ENCODE data around the gene SEMA6B. TPM values are rescaled to one million over a fixed set of nuclear protein-coding genes. Genes with fewer than 3 reads are reported as not detected.

SEMA6B gene
- total and polyA plus RNA-seq, 2 of the 4 experiments (the other 2 are of a cell fraction) = 0.18 to 0.72 TPM

GRCh38 chr19:4550018-4550417 is 9.5 kb downstream of the SEMA6B start:
- Histone ChIP-seq H3K9ac (ENCODE audit: low read depth, low read length) (no peak overlapping the region), H2AFZ (replicated peaks; ENCODE audit: low read length, poor library complexity) (peak overlapping the region; percentile 32), H2BK15ac (ENCODE audit: low read depth, low read length) (no peak overlapping the region), H2AK9ac (replicated peaks; ENCODE audit: low read depth, low read length, poor library complexity) (no peak overlapping the region), H3K4me2 (ENCODE audit: low read depth, low read length) (no peak overlapping the region), H3K4me1 (ENCODE audit: control insufficient read depth, insufficient read depth, low read length) (no peaks in the 10 kb centered on the region), H3K4ac (ENCODE audit: low read depth, low read length) (no peak overlapping the region), H4K5ac (ENCODE audit: low read depth, low read length) (no peak overlapping the region), H4K91ac (ENCODE audit: insufficient read depth, low read depth, low read length) (no peak overlapping the region), H3K27me3 (ENCODE audit: control insufficient read depth, insufficient read depth, low read length) (peaks cover 2% of the 10 kb centered on the region; the same call in 1 of the 2 replicates), H3K23ac (ENCODE audit: low read depth, low read length) (no peak overlapping the region), H4K8ac (ENCODE audit: low read depth in 2 of 2, low read length in 2 of 2) (no peak overlapping the region), H3K14ac (replicated peaks; ENCODE audit: low read depth, low read length) (no peak overlapping the region), H3K79me1 (ENCODE audit: low read depth in 1 of 2, low read length in 2 of 2) (no peaks in the 10 kb centered on the region), H2BK20ac (ENCODE audit: low read depth, low read length) (no peak overlapping the region), H2AK5ac (ENCODE audit: low read depth, low read length) (no peak overlapping the region), H3K27ac (ENCODE audit: insufficient read depth, low read length) (no peak overlapping the region), H3K36me3 (ENCODE audit: control insufficient read depth, insufficient read depth, low read length) (no peaks in the 10 kb centered on the region), H3K9me1 (ENCODE audit: insufficient read depth, low read length) (no peaks in the 10 kb centered on the region), H3K56ac (ENCODE audit: extremely low read depth, insufficient read depth, low read length) (no peak overlapping the region), H3K4me3 (ENCODE audit: insufficient read depth, low read depth, low read length) (no peak overlapping the region), H4K20me1 (ENCODE audit: insufficient read depth, low read length) (no peaks in the 10 kb centered on the region), H2BK5ac (ENCODE audit: low read depth, low read length, poor library complexity, severe bottlenecking) (no peak overlapping the region), H2BK120ac (ENCODE audit: low read depth, low read length) (no peak overlapping the region), H3K18ac (ENCODE audit: low read depth, low read length) (no peak overlapping the region), H3K9me3 (ENCODE audit: control insufficient read depth, insufficient read depth, low read length) (no peaks in the 10 kb centered on the region)
- 84% methylated on average over 7 of the region's 18 CpGs; no CpG with 5 or more reads in 1 of the 2 experiments for WGBS, 2 experiments (ENCODE audit: extremely low coverage in 2 of 2, insufficient read length in 1 of 2)
- dilution Hi-C loops (cut with HindIII; ENCODE audit: low sequenced_read_pairs, unreplicated experiment) (no loop called here), intact Hi-C loops (cut with micrococcal nuclease) (no loop called here), in situ Hi-C loops (cut with MboI; ENCODE audit: low sequenced_read_pairs) (no loop called here)
- DNase-seq = no peak
- TF ChIP-seq RAD21 (IDR thresholded peaks at IDR 0.05; ENCODE audit: low read length) (no peak), CHD1 (IDR thresholded peaks at IDR 0.05; ENCODE audit: low read depth, low read length) (no peak), RFX5 (IDR thresholded peaks at IDR 0.05; ENCODE audit: low read depth, low read length) (no peak), MAFK (IDR thresholded peaks at IDR 0.05; ENCODE audit: low read depth, low read length) (no peak)
- no peak for ATAC-seq (ENCODE audit: low read depth)
- ChIA-PET POLR2A (ENCODE audit: unreplicated experiment) (no interaction called here), CTCF (no interaction called here)
- no TSS peak for BruUV-seq (replicated peaks)
